HG02571 (cell line): ENCODE measurements around the gene IBA57.
"Not testable (repeated sequence)": the region's sequence is repeated elsewhere in the genome, so short reads cannot be mapped to it uniquely, and the experiment has no call there.

Experiments used
- ATAC-seq: cut with Tn5 transposase; IDR thresholded peaks from one replicate; pipeline ENCODE4 v1.9.1; 2021; ENCODE audit warnings: mild to moderate bottlenecking, moderate library complexity; ENCODE audit not compliant: unreplicated experiment

IBA57 gene

DNA sequence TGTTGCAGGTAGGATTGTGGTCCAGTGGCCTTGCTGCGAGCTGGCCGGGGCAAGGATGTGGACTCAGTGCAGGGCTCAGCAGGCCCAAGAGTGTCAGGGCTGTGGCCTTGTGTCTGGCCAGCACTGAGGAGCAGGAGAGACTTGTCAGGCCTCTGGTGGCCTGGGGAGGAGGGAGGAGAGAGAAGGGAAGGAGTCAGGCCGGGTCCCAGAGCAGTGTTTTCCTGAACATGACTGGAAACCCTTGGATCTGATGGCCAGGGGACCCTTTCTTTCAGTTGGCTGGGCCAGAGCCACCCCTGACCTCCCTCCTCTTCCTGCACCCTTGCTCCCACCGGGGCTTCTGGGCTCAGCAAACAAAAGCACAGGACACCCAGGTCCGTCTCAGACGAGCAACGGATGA, 5.1 kb downstream of the IBA57 start:
- ATAC-seq: no peak

DNA sequence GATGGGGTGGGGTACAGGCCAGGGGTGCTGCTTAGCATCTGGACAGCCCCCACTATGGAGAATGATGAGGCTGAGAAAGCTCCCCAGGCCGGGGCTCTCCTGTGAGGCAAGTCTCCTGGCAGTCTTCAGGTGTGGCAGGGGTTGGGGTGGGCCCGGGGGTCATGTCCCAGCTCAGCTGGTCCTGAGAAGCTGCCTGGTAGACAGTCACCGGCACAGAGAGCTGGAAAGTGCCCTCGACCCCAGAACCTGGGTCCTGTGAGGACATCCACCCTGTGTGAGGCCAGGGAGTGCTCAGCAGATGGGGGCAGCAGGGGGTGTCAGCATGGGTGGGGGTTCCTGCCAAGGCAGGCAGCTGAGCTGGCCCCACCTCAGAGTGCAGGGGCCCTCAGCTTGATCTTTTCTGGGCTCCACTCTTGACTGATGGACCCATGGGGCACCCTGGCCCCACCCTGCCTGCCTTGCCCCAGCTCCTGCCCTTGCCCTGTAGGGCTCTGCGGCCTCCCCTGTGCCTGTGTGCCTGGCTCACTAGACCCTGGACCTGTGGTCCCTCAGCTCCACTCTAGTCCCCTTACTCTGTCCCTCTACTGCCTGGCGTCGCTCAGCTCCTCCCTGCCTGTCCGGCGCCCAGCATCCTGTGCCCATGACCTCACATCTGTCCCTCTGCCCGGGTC, 5.8 kb downstream of the IBA57 start:
- ATAC-seq: no peak

DNA sequence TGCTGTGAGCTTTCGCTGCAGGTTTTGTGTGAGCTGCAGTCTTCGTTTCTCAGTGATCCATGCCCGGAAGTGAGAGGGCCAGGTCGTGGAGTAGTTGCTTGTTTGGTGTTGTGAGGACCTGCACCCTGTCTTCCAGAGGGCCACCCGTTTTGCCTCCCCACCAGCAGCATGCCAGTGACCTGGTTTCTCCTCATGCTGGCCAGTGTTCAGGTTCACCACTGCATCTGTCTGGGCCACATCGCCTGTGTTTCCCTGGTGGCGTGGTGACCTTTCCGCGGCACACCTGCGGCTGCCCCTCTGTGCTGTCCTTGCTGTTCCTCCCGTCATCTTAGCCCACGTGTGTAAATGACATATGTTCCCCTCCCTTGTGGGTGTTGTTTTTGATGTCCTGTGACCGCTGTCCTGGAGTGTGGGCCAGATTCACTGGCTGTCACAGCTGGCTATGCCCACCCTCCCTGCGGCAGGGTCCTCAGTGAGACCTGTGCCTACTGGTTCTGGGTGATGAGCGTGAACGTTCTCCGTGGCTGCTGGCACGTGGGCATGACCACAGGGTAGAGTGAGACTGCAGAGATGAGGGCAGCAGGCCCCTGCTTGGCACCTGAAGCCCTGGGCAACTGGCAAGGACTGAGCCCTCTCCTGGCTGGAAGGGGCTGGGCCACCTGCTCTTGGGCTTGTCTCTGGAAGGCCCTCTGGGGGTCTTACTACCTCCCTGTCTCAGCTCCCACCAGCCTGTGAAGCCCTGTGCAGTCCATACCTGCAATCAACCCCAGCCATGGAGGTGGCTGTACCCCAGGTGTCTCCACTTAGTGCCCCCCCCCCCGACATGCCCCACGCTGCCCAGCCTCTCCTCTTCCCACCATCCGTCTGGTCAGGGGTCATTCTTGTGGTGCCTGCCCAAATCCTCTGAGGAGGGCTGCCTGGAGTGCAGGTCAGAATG, 7.3 kb downstream of the IBA57 start:
- no peak for ATAC-seq

DNA sequence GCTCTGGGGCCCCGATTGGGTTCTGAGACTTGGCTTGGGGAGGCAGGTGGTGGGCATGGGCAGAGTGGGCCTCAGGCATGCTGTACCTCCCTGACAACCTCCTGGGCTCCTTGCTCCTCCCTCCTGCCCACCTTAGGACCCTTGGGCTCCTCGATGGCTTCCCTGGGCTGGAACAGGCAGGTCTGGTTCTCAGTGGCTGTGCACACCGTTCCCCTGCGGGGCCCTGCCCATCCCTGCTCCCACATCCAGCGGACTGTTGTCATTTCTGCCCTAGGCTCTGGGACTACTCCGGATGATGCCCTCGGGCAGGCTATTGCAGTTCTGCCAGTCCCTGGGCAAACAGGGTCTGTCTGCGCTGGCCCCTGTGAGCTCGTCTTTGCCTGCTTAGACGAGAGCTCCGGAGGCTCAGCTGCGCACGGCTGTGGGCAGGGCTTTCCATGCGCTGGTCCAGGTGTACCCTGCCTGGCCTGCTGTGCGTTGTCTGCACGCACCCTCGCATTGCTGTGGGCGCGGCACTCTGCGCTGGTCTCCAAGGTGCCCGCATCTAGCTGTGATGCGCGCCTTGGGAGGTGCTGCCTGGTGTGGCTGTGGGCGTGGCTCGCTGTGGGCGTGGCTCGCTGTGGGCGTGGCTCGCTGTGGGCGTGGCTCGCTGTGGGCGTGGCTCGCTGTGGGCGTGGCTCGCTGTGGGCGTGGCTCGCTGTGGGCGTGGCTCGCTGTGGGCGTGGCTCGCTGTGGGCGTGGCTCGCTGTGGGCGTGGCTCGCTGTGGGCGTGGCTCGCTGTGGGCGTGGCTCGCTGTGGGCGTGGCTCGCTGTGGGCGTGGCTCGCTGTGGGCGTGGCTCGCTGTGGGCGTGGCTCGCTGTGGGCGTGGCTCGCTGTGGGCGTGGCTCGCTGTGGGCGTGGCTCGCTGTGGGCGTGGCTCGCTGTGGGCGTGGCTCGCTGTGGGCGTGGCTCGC, 8.2 kb downstream of the IBA57 start:
- not testable (repeated sequence) for ATAC-seq

DNA sequence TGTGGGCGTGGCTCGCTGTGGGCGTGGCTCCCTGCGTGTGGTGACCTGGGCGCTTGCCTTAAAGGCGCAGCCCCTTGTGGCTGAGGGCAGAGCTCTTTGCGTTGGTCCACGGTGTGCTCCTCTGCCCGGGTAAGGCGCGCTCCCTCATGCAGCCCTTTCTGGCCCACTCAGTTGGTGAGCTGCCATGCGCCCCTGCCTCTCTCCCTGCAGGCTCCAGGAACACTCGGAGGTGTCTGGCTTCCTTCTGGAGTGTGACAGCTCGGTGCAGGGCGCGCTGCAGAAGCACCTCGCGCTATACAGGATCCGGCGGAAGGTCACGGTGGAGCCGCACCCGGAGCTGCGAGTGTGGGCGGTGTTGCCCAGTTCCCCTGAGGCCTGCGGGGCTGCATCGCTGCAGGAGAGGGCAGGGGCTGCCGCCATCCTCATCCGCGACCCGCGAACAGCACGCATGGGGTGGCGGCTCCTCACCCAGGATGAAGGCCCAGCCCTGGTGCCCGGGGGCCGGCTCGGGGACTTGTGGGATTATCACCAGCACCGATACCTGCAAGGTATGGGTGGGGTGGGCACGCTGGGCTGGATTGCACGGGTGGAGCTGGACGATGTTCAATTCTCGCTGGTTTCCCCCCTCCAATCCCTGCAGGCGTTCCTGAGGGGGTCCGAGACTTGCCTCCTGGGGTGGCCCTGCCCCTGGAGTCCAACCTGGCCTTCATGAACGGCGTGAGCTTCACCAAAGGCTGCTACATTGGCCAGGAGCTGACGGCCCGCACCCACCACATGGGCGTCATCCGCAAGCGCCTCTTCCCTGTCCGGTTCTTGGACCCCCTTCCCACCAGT, 9.1 kb downstream of the IBA57 start:
- ATAC-seq: no peak

DNA sequence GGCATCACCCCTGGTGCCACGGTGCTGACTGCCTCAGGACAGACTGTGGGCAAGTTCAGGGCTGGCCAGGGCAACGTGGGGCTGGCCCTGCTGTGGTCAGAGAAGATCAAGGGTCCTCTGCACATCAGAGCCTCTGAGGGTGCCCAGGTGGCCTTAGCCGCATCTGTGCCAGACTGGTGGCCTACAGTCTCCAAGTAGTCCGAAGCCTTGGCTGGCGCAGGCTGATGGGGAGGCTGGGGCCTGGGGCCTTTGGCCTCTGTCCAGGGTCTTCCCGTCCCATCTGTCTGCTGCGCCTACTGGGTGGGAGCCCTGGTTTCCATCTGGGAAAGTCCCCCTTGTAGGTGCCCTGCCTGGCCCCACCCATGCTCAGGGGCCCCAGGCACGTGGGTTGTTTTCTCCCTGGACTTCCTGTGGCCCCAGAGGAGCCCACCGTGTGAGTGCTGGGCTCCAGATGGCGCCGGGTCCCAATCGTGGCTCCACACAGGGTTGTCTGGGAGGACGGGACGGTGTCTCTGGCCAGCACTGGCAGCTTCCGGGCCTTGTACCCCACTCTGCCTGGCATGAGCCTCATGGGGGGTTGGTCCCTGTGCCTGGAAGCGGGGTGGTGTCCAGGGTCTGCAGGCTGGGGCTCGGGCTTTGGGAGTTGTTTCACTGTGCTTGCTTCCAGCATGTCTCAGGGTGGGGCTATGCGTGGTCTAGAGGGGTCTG, 9.9 kb downstream of the IBA57 start:
- ATAC-seq: no peak

DNA sequence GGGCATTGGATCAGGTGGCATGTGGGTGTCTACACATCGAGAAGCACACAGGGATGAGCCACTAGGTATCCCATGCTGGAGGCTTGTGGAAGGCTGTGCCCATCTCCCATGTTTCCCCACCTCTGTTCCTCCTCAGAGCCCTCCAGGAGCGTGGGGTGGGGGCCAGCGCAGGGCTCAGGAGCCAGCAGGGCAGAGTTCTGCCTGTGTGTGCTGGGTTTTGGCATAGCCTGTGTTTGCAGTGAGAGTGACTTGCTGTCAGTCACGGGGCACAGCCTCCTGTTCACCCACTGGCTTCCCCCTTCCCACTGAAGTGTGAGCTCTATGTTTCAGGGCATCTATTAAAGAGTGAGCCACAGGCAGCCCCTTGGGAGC, 10.4 kb downstream of the IBA57 start:
- no peak for ATAC-seq

DNA sequence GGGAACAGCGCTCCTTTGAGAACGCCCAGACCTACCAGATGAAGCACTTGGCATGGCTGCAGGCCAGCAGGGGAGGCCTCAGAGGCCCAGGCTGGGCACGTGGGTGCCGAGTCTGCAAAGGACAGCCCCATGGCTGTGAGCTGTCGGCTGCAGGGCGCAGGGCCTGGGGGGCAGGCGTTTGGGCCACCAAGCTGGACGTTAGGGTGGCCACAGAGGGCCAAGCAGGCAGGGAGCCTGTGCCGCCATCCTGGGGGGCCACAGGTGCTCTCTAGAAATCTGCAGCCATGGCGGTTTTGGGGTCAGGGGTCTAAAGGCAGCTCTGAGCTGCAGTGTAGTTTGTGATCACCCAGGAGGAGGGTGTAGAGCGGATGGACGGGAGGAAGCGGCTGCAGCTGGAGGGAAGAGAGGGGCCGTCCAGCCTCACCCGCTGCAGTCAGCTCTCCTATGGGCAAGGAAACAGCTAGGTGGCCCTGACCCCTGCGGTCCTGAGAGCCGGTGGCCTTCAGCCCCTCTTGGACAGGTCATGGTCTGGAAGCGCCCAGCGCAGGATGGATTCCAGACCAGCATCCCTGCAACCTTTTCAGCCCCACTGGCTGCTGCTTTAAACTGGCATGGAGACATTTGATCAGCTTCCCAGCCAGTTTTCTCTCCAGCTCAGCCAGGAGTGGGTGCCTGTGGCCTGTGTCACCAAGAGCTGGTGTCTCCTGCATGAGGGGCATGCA, 11.0 kb downstream of the IBA57 start:
- ATAC-seq: no peak

DNA sequence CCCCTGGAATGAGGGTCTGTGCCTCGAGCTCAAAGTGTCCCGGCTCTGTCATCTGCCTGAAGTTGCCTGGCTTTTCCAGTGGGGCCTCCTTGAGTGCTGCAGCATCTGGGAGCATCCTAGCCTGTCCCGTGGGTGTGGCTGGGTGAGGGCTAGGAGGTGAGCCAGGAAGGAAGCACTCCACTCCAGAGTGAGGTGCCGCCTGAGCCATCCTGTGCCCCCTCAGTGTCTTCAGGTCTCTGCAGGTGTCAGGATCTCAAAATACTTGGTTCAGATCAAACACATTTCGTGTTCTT, 11.5 kb downstream of the IBA57 start:
- no peak for ATAC-seq

DNA sequence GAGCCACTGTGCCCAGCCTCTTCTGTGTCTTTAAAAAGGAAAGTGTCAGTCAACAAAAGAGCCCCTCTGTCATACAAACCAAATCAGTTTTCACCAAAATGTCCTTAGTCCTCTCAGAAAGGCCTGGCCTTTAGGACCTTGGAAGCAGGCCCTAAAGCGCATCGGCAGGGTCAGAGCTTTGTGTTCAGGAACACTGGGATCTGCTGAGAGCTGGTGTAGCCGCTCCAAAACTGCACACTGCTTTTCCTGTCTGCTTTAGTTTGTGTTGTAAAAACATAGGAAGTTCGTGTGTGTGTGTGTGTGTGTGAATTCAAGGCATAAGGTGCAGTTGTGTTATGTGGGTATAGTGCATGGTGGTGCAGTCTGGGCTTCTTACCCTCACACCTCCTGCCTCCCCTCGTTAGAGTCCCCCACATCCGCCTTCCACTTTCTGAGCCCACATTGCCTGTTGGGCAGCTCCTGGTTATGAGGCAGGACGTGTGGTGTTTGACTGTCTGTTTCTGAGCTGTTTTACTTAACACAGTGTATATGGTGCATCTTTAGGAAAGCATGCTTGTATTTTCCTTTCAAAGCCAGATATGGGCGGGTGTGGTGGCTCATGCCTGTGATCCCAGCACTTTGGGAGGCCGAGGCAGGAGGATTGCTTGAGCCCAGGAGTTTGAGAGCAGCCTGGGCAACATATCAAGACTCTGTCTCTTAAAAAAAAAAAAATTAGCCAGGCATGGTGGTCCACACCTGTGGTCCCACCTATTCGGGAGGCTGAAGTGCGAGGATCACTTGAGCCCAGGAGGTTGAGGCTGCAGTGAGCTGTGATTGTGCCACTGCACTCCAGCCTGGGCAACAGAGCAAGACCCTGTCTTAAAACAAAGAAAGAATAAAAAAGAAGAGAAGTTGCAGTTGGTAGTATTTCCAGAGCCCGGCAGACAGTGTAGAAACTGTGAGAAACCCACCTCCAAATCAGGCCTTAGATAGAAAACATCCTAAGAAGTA, 12.4 kb downstream of the IBA57 start:
- ATAC-seq: no peak

DNA sequence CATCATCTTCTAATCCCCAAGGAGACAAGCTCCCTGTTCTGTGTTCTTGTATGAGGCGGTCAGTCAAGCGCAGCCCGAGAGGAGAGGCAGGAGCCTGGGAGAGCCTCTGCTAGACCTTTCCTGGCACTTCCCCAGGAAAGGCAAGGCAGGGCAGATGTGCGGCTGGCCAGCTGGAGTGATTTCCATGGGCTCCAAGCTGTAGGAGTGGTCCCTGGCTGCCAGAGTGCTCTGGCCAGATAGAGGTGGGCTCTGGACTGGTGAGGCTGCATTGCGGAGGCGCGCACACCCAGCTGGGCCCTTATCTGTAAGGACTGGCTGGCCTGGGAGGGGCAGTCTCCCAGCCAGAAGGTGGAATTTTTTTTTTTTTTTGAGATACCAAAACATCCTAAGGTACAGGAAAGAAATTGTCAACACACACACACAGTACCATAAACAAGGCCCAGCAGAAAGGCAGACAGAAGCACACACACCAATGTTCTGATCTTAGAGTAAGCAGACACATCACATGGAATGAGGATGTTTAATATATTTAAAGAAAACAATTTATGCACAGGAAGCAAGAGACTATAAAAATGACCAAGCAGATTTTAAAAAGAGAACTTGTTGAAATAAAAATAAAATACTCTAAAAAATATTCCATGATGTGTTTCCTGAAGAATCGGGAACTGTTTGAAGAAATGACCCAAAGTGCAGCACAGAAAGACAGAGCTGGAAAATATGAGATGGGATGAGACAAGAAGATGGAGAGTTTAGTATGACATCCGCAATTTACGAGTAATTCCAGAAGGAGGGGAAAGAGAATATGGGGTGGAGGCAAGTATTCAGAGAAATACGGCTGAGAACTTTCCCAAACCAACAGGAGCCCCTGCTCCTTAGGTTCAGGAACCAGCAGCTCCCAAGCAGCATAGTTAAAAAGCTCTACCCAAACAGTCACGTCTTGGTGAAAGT, 13.4 kb downstream of the IBA57 start:
- ATAC-seq: no peak

DNA sequence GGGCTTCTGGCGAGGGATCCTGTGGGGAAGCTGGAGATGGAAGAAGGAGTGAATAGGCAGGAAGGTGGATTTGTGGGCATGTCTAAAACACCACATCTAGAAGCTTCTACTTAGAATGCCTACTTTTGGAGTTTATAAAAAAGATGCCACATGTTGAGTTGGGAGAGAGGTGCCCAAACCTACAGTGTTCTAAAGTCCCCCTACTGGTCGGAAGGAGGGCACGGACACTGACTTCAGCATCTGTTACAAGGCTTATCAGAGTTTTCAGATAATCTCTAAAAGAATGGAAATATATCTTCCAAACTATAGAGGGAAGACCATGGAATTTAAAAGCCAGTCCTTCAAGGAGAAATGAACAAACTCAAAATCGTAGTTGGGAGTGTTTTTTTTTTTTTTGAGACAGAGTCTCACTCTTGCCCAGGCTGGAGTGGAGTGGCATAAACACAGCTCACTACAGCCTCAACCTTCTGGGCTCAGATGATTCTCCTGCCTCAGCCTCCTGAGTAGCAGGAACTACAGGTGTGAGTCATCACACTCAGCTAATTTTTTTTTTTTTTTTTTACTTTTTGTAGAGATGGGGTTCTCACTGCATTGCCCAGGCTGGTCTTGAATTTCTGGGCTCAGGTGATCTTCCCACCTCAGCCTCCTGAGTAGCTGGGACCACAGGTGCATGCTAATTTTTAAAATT, 14.8 kb downstream of the IBA57 start:
- ATAC-seq: no peak

DNA sequence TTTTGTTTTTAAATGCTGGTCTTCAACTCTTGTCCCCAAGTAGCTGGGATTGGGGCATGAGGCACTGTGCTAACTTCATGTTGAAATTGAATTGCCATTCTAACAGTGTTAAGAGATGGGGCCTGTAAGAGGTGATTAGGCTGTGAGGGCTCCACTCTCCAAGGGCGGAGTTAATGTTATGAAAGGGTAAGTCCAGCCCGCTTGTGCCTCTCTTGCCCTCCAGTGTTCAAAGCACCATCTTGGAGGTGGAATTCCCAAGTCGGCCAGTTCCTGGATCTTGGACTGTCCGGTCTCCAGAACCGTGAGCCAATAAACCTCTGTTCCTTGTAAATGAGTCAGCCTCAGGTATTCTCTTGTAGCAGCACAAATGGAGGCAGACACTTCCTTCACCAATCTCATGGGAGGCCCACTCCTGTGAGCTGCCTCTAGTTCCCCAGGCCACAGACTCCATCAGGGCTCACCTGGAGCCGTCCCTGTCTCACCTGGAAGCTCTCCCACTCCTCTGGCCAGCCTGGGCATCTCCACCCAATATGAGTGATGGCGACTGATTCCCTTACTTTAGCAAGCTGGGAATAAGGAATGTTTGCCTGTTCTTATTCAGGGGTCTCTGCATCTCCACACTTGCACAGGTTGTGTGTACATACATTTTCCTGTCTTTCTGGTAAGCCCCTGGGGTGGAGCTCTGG, 15.5 kb downstream of the IBA57 start:
- ATAC-seq: no peak

DNA sequence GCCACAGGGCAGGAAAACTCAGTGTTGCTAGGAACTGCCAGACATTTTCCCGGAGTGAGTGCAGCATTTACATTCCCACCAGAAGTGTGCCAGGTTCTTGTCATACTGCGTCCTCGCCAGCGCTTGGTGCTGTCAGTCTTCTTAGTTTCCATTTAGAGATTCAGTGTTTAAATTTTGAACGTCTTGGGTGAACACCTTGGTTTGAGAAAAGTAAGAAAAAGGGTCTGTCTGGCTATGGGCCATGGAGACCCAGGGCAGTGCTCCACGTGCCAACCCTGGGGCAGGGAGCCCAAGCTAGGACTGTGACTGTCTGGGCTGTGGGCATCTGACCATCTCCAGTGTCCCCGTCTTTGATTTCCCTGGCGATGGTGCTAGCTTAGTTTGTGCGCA, 16.0 kb downstream of the IBA57 start:
- no peak for ATAC-seq

DNA sequence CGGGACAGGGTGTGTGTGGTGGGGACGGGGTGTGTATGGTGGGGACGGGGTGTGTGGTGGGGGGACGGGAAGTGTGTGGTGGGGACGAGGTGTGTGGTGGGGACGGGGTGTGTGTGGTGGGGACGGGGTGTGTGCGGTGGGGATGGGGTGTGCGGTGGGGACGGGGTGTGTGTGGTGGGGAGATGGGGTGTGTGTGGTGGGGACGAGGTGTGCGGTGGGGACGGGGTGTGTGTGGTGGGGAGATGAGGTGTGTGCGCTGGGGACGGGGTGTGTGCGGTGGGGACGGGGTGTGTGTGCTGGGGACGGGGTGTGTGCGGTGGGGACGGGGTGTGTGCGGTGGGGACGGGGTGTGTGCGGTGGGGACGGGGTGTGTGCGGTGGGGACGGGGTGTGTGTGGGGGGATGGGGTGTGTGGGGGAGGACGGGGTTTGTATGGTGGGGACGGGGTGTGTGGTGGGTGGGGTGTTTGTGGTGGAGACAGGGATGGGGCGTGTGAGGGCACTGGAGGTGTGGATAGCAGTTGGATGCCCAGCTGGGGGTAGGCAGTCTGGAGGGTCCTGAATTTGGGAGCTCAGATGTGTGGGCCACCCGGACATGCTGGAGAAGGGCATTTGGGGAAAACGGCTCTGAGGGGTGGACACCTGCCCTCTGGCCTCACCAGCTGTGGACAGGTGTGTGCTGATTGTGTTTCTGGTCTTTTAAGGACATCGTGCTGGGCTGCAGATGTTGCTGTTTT, 16.9 kb downstream of the IBA57 start:
- no peak for ATAC-seq
